A549 treated with RU486 at 1 μM for 4 hours (cell line): Measurements from ENCODE around the gene CHML. TPM values are rescaled to one million over a fixed set of nuclear protein-coding genes. Genes with fewer than 3 reads are reported as not detected.

Experiments
- total RNA-seq: library from RNA; stranded (reverse); fragments of 200-300 nt; extraction: Qiagen RNA extraction; gene quantifications from 5 replicates; pipeline ENCODE4 v1.2.3, GENCODE V29; 2022; ENCODE audit warnings: low read depth

The CHML gene
- 4.5 to 9.2 TPM (median 7.8 TPM) in 5 replicates for total RNA-seq

GRCh38 chr1:241640149-241640866 is at the start of gene CHML, which contains the start of gene OPN3:
Gene CHML (minus strand): TSS chr1:241640369. CDS start chr1:241635766, 4,603 bp downstream.
Gene OPN3 (minus strand): TSS chr1:241640369. CDS start chr1:241640254, 115 bp downstream.

GRCh38 chr1:241652012-241652411 is 11.8 kb upstream of the CHML start, which contains the start of gene WDR64:
Gene WDR64 (plus strand): TSS chr1:241652281. CDS start chr1:241652485, 204 bp downstream.

Other genes with a start within 250 kb of the CHML start
- 89.2 to 97.6 TPM (median 96.2 TPM) in 5 replicates for gene FH, start 120.6 kb downstream of the CHML start, total RNA-seq
- 0.90 to 1.7 TPM (median 1.2 TPM) in 5 replicates for gene KMO, start 108.0 kb downstream of the CHML start, total RNA-seq
- 42.0 to 56.9 TPM (median 51.3 TPM) in 5 replicates for gene OPN3, start within 50 bp of the CHML start, total RNA-seq
- not detected in 5 replicates for gene WDR64, start 11.9 kb upstream of the CHML start, total RNA-seq
- gene EXO1, start 207.8 kb upstream of the CHML start, total RNA-seq, result 25.4 to 32.1 TPM (median 26.2 TPM) in 5 replicates